ENCODE results near the gene GALNT17. TPM values are rescaled to one million over a fixed set of nuclear protein-coding genes. Genes with fewer than 3 reads are reported as not detected.

GALNT17 gene
- total RNA-seq, 3 donors from 2014 or later = 0.69 to 17.3 (median 1.6) TPM

DNA sequence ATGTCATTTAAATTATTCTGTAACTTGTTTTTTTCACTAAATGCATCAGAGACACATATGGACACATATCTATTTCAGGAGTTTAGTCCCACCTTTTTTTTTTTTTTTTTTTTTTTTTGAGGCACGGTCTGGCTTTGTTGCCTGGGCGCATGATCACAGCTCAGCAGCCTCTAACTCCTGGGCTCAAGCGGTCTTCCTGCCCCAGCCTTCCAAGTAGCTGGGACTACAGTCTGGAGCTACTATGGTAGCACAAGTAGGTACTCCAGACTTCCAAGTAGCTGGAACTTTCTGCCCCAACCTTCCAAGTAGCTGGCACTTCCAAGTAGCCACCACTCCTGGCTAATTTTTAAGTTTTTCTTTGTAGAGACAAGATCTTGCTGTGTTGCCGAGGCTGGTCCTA is 407.7 kb downstream of the GALNT17 start:
- peaks cover 22% of the 10 kb centered on the region for H3K9me3 ChIP-seq
- DNase-seq (no peak), ATAC-seq (no peak)
- no peaks in the 10 kb centered on the region for H3K4me1 ChIP-seq (ENCODE audit: low read depth)
- H3K4me3 ChIP-seq = no peak overlapping the region
- TF ChIP-seq, protein P1, sequence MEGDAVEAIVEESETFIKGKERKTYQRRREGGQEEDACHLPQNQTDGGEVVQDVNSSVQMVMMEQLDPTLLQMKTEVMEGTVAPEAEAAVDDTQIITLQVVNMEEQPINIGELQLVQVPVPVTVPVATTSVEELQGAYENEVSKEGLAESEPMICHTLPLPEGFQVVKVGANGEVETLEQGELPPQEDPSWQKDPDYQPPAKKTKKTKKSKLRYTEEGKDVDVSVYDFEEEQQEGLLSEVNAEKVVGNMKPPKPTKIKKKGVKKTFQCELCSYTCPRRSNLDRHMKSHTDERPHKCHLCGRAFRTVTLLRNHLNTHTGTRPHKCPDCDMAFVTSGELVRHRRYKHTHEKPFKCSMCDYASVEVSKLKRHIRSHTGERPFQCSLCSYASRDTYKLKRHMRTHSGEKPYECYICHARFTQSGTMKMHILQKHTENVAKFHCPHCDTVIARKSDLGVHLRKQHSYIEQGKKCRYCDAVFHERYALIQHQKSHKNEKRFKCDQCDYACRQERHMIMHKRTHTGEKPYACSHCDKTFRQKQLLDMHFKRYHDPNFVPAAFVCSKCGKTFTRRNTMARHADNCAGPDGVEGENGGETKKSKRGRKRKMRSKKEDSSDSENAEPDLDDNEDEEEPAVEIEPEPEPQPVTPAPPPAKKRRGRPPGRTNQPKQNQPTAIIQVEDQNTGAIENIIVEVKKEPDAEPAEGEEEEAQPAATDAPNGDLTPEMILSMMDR (IDR thresholded peaks at IDR 0.05) = no peak
- intact Hi-C loops (cut with DNase I, micrococcal nuclease) = no loop called here
- no peaks in the 10 kb centered on the region for H3K36me3 ChIP-seq (ENCODE audit: low read depth)

DNA sequence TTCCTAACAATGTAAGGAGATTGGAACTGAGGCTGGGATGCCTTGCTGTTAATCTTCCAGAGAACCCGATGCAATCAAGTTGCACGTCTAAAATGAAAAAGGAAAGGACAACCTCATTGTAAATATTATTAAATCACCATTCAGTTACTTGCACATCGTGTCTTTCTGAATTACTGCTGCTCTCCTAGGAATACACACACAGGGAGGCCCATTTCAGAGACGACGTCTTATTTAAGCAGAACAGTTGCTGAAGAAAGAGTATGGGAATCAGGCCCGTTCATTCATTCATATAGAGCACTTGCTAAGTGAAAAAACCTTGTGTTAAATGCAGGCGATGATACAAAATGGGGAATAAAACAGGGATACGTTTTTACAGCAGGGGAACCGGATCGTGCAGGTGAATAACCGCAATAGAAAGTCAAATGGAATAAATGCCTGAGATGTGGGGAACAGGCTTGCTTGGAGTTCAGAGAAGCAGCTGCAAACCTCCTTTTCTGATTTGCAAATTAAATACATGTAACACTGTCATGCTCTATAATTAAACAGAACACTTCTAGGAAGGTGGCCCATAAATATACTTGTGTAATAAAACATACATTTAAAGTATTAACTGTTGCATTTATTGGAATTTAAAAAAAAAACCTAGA is 409.9 kb downstream of the GALNT17 start:
- ATAC-seq (no peak), DNase-seq (no peak)
- Histone ChIP-seq H3K4me3 (no peak overlapping the region), H3K9me3 (peaks cover 22% of the 10 kb centered on the region), H3K36me3 (ENCODE audit: low read depth) (no peaks in the 10 kb centered on the region), H3K4me1 (ENCODE audit: low read depth) (no peaks in the 10 kb centered on the region)
- intact Hi-C loops (cut with DNase I, micrococcal nuclease) = no loop called here
- TF ChIP-seq, protein P1 (IDR thresholded peaks at IDR 0.05) = no peak

GRCh38 chr7:71543396-71543795 is 411.5 kb downstream of the GALNT17 start:
- peaks cover 31% of the 10 kb centered on the region for H3K9me3 ChIP-seq
- ATAC-seq (no peak), DNase-seq (no peak)
- H3K36me3 ChIP-seq (ENCODE audit: low read depth) = no peaks in the 10 kb centered on the region
- H3K4me3 ChIP-seq = no peak overlapping the region
- intact Hi-C loops (cut with DNase I, micrococcal nuclease) = no loop called here
- TF ChIP-seq, protein P1 (IDR thresholded peaks at IDR 0.05) = no peak
- H3K4me1 ChIP-seq (ENCODE audit: low read depth) = no peaks in the 10 kb centered on the region

- ATAC-seq (no peak), DNase-seq (no peak)
- no peaks in the 10 kb centered on the region for H3K4me1 ChIP-seq (ENCODE audit: low read depth)
- no peak overlapping the region for H3K4me3 ChIP-seq
- H3K36me3 ChIP-seq (ENCODE audit: low read depth) = no peaks in the 10 kb centered on the region
- peaks cover 37% of the 10 kb centered on the region for H3K9me3 ChIP-seq
- intact Hi-C loops (cut with DNase I, micrococcal nuclease) = no loop called here
- TF ChIP-seq, protein P1 (IDR thresholded peaks at IDR 0.05) = no peak
Measured at GRCh38 chr7:71544816-71545215, 412.9 kb downstream of the GALNT17 start.

DNA sequence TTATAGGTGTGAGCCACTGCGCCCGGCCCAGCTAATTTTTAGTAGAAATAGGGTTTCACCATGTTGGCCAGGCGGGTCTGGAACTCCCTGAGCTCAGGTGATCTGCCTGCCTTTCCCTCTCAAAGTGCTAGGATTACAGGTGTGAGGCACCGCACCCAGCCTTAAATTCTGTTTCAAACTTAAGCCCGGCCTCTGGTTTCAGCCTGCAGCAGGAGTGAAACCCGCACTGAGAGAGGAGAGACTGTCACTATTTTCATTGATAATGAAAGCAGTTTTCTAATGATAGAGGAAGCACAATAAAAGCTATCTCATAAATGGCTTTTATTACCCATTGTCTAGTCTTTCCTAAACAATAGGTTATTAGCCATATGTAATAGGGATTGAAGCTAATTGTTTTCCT is 415.5 kb downstream of the GALNT17 start:
- Histone ChIP-seq H3K9me3 (peaks cover 51% of the 10 kb centered on the region), H3K4me1 (ENCODE audit: low read depth) (no peaks in the 10 kb centered on the region), H3K4me3 (no peak overlapping the region), H3K36me3 (ENCODE audit: low read depth) (no peaks in the 10 kb centered on the region)
- ATAC-seq (no peak), DNase-seq (no peak)
- intact Hi-C loops (cut with DNase I, micrococcal nuclease) = no loop called here
- TF ChIP-seq, protein P1 (IDR thresholded peaks at IDR 0.05) = no peak

- TF ChIP-seq, protein P1 (IDR thresholded peaks at IDR 0.05) = no peak
- Histone ChIP-seq H3K9me3 (peaks cover 57% of the 10 kb centered on the region), H3K4me3 (no peak overlapping the region), H3K4me1 (ENCODE audit: low read depth) (no peaks in the 10 kb centered on the region), H3K36me3 (ENCODE audit: low read depth) (no peaks in the 10 kb centered on the region)
- ATAC-seq (no peak), DNase-seq (no peak)
- intact Hi-C loops (cut with DNase I, micrococcal nuclease) = no loop called here
Measured at GRCh38 chr7:71548746-71549145, 416.8 kb downstream of the GALNT17 start.
